T-helper 9 cell (primary cell): Measurements from ENCODE around the gene DNAJC21.

Experiments used
- DNase-seq: peaks from one replicate; pipeline ENCODE4 v3.0.0-alpha.2; 2020

Gene DNAJC21

DNA sequence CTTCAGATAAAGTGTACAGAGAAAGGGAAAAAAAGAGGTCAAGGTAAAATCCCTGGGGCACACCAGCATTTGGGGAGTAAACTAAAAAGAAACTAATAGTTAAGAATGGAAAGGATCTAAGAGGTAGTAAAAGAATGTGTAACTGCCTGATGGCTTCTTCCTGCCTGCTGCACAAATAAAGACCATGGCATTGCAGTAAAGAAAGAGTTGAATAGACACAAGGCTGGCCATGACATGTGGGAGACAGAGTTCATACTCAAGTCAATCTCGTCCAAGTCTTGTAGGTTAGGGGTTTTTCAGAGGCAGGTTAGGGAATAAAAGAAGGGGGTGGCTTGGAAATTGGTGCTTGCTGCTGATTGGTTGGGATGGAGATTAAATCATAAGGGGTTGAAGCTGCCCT is 57.6 kb downstream of the DNAJC21 start:
- DNase-seq = no peak

DNA sequence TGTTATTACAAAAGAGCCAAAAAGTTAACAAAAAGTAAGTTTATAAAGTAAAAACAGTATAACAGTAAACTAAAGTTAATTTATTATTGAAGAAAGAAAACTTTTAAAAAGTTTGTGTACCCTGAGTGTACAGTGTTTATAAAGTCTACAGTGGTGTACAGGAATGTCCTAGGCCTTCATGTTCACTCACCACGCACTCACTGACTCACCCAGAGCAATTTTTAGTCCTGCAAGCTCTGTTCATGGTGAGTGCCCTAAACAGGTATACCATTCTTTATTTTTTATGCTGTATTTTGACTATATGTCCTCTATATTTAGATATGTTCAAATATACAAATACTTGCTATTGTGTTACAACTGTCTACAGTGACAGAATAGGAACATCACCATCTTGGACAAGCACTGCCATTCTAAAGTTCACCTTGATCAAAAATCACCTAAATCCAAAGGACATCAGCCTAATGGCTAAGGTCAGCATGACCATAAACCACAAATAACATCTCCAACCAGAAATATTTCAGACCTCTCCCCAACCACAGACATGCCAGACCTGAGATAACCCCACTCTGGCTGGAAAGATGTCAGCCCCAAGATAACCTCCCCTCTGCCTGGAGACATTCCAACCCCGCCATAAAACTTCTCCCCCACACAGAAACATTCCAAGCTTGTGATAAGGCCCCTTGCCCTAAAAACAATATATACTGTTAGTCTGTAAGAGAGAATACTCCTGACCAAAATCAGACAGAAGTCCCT is 62.3 kb downstream of the DNAJC21 start:
- DNase-seq = no peak

DNA sequence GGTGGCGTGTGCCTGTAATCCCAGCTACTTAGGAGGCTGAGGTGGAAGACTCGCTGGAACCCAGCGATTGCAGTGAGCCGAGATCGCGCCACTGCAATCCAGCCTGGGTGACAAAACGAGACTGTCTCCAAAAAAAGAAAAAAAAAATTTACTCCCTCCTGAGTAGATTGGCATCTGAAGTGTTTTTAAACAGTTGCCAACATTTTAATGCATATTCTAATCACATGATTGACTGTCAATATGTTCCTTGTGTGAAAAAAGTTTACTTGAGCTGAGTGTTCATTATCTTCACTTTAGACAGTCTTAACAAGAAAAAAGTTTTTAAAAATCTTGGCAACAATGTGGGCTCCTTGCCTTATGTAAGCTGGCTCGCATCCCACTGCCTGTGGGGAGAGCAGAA is 64.6 kb downstream of the DNAJC21 start:
- no peak for DNase-seq

- DNase-seq = no peak
Measured at GRCh38 chr5:34996261-34996660, 66.9 kb downstream of the DNAJC21 start.

DNA sequence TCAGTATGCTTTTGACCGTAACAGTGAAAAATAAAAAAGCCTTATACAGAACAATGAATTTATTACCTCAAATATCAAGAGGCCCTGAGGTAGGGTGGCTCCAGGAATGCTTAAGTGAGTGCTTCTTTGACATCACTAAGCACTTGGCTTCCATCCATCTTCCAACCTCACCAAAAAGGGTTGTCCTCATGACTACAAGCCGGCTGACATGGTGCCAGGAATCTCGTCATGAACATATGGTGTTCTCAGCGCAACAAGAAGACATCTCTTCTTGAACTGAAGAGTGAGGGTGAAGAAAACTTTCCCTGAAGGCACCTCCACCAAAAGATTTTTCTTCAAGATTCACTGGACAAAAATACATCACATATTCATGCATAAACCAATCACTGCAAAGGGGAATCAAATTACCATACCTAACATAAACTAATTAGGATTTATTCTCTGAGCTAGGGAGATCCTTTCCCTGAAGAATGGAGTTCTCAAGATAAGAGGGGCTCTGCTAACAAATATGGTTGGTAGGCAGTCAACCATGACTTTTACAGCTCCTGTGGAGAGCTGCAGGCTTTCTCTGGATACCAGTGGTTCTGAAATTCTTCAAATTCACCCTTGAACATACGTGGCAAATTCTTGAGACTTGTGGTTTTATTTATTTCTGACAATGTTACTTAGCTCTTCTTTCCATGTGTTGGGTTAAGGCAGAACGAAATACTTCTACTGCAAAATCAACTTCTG is 68.9 kb downstream of the DNAJC21 start:
- DNase-seq = no peak

DNA sequence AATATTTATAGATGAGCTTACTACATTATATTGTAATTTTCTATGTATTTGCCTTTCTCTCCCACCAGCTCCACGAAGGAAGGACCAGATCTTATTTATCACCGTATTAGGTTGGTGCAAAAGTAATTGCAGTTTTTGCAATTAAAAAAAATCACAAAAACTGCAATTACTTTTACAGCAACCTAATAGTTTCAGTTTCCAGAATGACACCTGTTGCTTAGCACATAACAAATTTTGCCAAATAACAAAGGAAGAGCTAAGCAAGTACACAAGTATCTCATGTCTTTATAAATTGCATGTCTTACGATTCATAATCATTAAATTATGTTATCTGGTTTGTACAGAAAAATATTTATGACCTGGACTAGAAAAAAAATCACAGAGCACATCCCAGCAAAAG is 72.5 kb downstream of the DNAJC21 start:
- no peak for DNase-seq

GRCh38 chr5:35002459-35002858 is 73.1 kb downstream of the DNAJC21 start:
- DNase-seq = no peak

GRCh38 chr5:35003018-35003957 is 73.9 kb downstream of the DNAJC21 start:
- DNase-seq = peak; percentile 53

GRCh38 chr5:35004200-35004599 is 74.8 kb downstream of the DNAJC21 start:
- no peak for DNase-seq

DNA sequence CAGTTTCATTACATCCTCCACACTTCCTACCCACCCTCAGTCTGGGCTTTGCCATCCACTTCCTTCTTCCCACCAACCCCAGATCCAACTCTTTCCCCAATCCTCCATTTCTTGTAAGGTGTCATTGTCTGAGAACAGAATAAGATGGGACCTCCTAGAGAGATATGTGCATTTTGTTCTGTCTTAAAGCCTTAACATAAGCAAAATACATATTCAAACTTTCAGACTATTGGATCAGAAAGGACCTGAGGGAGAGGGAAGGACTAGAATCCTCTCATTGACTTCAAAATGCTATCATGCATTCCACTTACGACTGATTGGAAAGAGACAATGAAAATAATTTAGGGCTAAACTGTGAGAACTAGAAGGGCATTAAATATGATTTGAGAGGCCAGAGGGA is 75.4 kb downstream of the DNAJC21 start:
- no peak for DNase-seq
